Endothelial cell of umbilical vein (primary cell): Measurements from ENCODE around the gene ATP8A2. TPM values are rescaled to one million over a fixed set of nuclear protein-coding genes. Genes with fewer than 3 reads are reported as not detected.

Experiments used
- BruUV-seq: library from RNA; stranded (reverse); fragments of 400-500 nt; replicated peaks from 2 replicates; lab custom pipeline; 2021; lab: Mats Ljungman, UMichigan
- CTCF ChIA-PET: fragments of 300-600, 350-600 bp; sonication (Branson Sonifier 250); formaldehyde crosslinking; loops from one replicate; lab custom pipeline; 2021; ENCODE audit warnings: antibody characterized with exemption, inconsistent platforms; lab: Charles Lee
- POLR2A ChIA-PET: fragments of 300-600, 350-600 bp; sonication (Branson Sonifier 250); formaldehyde crosslinking; loops from one replicate; lab custom pipeline; 2021; ENCODE audit warnings: antibody characterized with exemption, inconsistent platforms; lab: Charles Lee
- DNase-seq: peaks from one replicate; pipeline ENCODE4 v3.0.0-alpha.2; 2011; ENCODE audit warnings: low read depth, low spot score
- FAIRE-seq: peaks from 2 replicates; lab custom pipeline; 2011; peaks lifted over from hg19 to GRCh38; lab: Jason Lieb, UNC
- H2AFZ ChIP-seq: 2 replicates; pipeline ENCODE4 v1.6.0; 2012; ENCODE audit warnings: low read depth, low read length, control low read depth, inconsistent platforms
- H3K27ac ChIP-seq: 2 replicates; pipeline ENCODE4 v1.5.1; 2011; ENCODE audit warnings: low read depth, mild to moderate bottlenecking, control low read depth, low read length, moderate library complexity; ENCODE audit not compliant: insufficient read depth
- H3K27me3 ChIP-seq, 2 experiments: 2 replicates each; pipeline versions ENCODE4 v1.6.0 to v1.6.1; 2011; ENCODE audit warnings: low read length in 2 of 2, mixed read lengths in 1 of 2; ENCODE audit not compliant: control insufficient read depth in 2 of 2, insufficient read depth in 2 of 2
- H3K36me3 ChIP-seq, 2 experiments: 2 replicates in 1 of 2; 3 replicates in 1 of 2; pipeline ENCODE4 v1.5.1; 2011; ENCODE audit warnings: low read length in 2 of 2, mild to moderate bottlenecking in 1 of 2, moderate library complexity in 1 of 2; ENCODE audit not compliant: control insufficient read depth in 2 of 2, insufficient read depth in 2 of 2; ENCODE audit errors: extremely low read depth in 1 of 2
- H3K4me1 ChIP-seq: 3 replicates; pipeline ENCODE4 v1.5.1; 2011; ENCODE audit warnings: mild to moderate bottlenecking, low read length; ENCODE audit not compliant: control insufficient read depth, insufficient read depth; ENCODE audit errors: extremely low read depth
- H3K4me2 ChIP-seq: 2 replicates; pipeline ENCODE4 v1.6.1; 2011; ENCODE audit warnings: low read length, control low read depth, mixed read lengths; ENCODE audit not compliant: insufficient read depth
- H3K4me3 ChIP-seq, 3 experiments: fragments of 200-600 bp in 1 of 3; sonication (generic), shearing (Covaris generic) in 1 of 3; replicated peaks in 1 of 3; 2 replicates each; pipeline ENCODE4 v1.5.1; 2011 to 2016; ENCODE audit warnings: control low read depth in 3 of 3, low read length in 3 of 3, mild to moderate bottlenecking in 2 of 3, inconsistent platforms in 1 of 3, low read depth in 1 of 3, moderate library complexity in 1 of 3; ENCODE audit not compliant: insufficient read depth in 1 of 3
- H3K79me2 ChIP-seq: 2 replicates; pipeline ENCODE4 v1.6.0; 2012; ENCODE audit warnings: low read length, inconsistent platforms; ENCODE audit not compliant: control insufficient read depth, insufficient read depth
- H3K9ac ChIP-seq: replicated peaks from 2 replicates; pipeline ENCODE3; 2011; ENCODE audit warnings: low read length, control low read depth; ENCODE audit not compliant: insufficient read depth; ENCODE audit errors: extremely low read depth
- H3K9me1 ChIP-seq: replicated peaks from 3 replicates; pipeline ENCODE4 v1.6.0; 2011; ENCODE audit warnings: mild to moderate bottlenecking, low read length; ENCODE audit not compliant: control insufficient read depth, insufficient read depth; ENCODE audit errors: extremely low read depth
- H3K9me3 ChIP-seq: replicated peaks from 2 replicates; pipeline ENCODE4 v1.5.1; 2012; ENCODE audit warnings: low read length, inconsistent platforms; ENCODE audit not compliant: control insufficient read depth, insufficient read depth
- H4K20me1 ChIP-seq: replicated peaks from 2 replicates; pipeline ENCODE3; 2011; ENCODE audit warnings: mild to moderate bottlenecking, low read length; ENCODE audit not compliant: control insufficient read depth, insufficient read depth; ENCODE audit errors: extremely low read depth
- CTCF ChIP-seq, 2 donors: IDR thresholded peaks; 1 replicate in 1 of 2; 2 replicates in 1 of 2; pipeline ENCODE4 v1.5.1; 2011; ENCODE audit warnings: low read length in 2 of 2, mild to moderate bottlenecking in 2 of 2, moderate library complexity in 2 of 2, control low read depth in 1 of 2, inconsistent platforms in 1 of 2, low read depth in 1 of 2; ENCODE audit not compliant: insufficient read depth in 1 of 2; ENCODE audit errors: extremely low read depth in 1 of 2
- EZH2 ChIP-seq: IDR thresholded peaks from 2 replicates; pipeline ENCODE4 v1.6.1; 2012; ENCODE audit warnings: borderline replicate concordance, low read depth, mild to moderate bottlenecking, moderate library complexity, low read length, inconsistent platforms; ENCODE audit not compliant: severe bottlenecking
- FOS ChIP-seq: IDR thresholded peaks from 2 replicates; pipeline ENCODE4 v1.6.1; 2011; ENCODE audit warnings: mild to moderate bottlenecking, low read length, moderate library complexity, borderline replicate concordance; ENCODE audit not compliant: insufficient read depth
- MAX ChIP-seq: IDR thresholded peaks from 2 replicates; pipeline ENCODE4 v1.6.1; 2011; ENCODE audit not compliant: insufficient read depth, insufficient read length
- POLR2A ChIP-seq: IDR thresholded peaks from 2 replicates; pipeline ENCODE4 v1.6.1; 2012; ENCODE audit warnings: low read depth, mild to moderate bottlenecking, control low read depth, low read length
- POLR2AphosphoS5 ChIP-seq: IDR thresholded peaks from 2 replicates; pipeline ENCODE4 v1.6.1; 2012; ENCODE audit warnings: low read depth, mild to moderate bottlenecking, control low read depth, low read length, moderate library complexity; ENCODE audit not compliant: insufficient read depth
- dilution Hi-C: fragments of 300-500 bp; cut with MboI; formaldehyde crosslinking; loops from one replicate; pipeline ENCODE4 v1.15.0; 2019; ENCODE audit warnings: low sequenced_read_pairs; ENCODE audit not compliant: extremely low pct_ligation_motif_present
- intact Hi-C: fragments of 100-400 bp; cut with micrococcal nuclease; formaldehyde crosslinking; loops from one replicate; pipeline ENCODE4 v1.10.0; 2022
- polyA plus RNA-seq, 4 experiments: library from polyadenylated mRNA; depleted of rRNA in 3 of 4; stranded (reverse) in 3 of 4; unstranded in 1 of 4; fragments of >200 nt; gene quantifications; 2 replicates each; pipeline versions ENCODE4 v1.2.1 to v1.2.3, GENCODE V29; 2011 to 2012; ENCODE audit warnings: missing spikeins in 1 of 4
- total RNA-seq: library from RNA; stranded (reverse); gene quantifications from 2 replicates; pipeline ENCODE4 v1.2.3, GENCODE V29; 2021

Gene ATP8A2
- total and polyA plus RNA-seq, 2 donors (not counting 3 experiments of a cell fraction or from before 2014, with no cell fraction given), result 0.11 to 0.49 TPM

GRCh38 chr13:25928941-25929505, 557.2 kb downstream of the ATP8A2 start:
- no peak for DNase-seq

More at GRCh38 chr13:25928941-25929505, 557.2 kb downstream of the ATP8A2 start:
- no peak overlapping the region for H3K27ac ChIP-seq
- dilution Hi-C loops, result no loop called here
- intact Hi-C loops, result no loop called here
- H3K27me3 ChIP-seq, result peaks cover 2 to 5% of the 10 kb centered on the region in 2 experiments
- no peak overlapping the region for H3K9ac ChIP-seq
- BruUV-seq, result no TSS peak
- ChIA-PET POLR2A (no interaction called here), CTCF (no interaction called here)
- H3K4me2 ChIP-seq, result no peak overlapping the region
- no peaks in the 10 kb centered on the region for H3K9me1 ChIP-seq
- H3K4me3 ChIP-seq, result no peak overlapping the region
- no peak for FAIRE-seq
- H3K9me3 ChIP-seq, result no peaks in the 10 kb centered on the region
- H3K36me3 ChIP-seq, result no peaks in the 10 kb centered on the region
- H3K4me1 ChIP-seq, result no peaks in the 10 kb centered on the region
- H2AFZ ChIP-seq, result no peak overlapping the region
- no peaks in the 10 kb centered on the region for H3K79me2 ChIP-seq
- no peak for TF ChIP-seq POLR2AphosphoS5
- no peak for TF ChIP-seq EZH2
- TF ChIP-seq FOS, result no peak
- TF ChIP-seq MAX, result no peak
- TF ChIP-seq POLR2A, result no peak
- no peak for TF ChIP-seq CTCF (IDR thresholded peaks at IDR 0.05; ENCODE audit: extremely low read depth in 1 of 2, insufficient read depth in 1 of 2, low read depth in 1 of 2, low read length in 2 of 2)
- no peaks in the 10 kb centered on the region for H4K20me1 ChIP-seq
